ENCODE measurements around the gene CASKIN1.

GRCh38 chr16:2167068-2167638, 29.3 kb downstream of the CASKIN1 start:
- TF ChIP-seq CTCF (IDR thresholded peaks at IDR 0.05; ENCODE audit: low read depth, low read length), result no peak
- no peak for TF ChIP-seq EZH2phosphoT487 (IDR thresholded peaks at IDR 0.05; ENCODE audit: low read depth)

Measured in OCI-LY3 (cell line).